ENCODE data around the gene SYT17.

Gene SYT17

GRCh38 chr16:19219836-19220235 lies 51.8 kb downstream of the SYT17 start:
- Histone ChIP-seq H3K4me2 (ENCODE audit: low read length) (no peak overlapping the region), H3K4me1 (ENCODE audit: insufficient read depth, low read length, severe bottlenecking) (no peaks in the 10 kb centered on the region), H3K9ac (ENCODE audit: low read length) (no peak overlapping the region), H2AFZ (ENCODE audit: low read length) (no peak overlapping the region), H3K9me2 (ENCODE audit: low read depth, low read length) (no peaks in the 10 kb centered on the region), H3K79me2 (ENCODE audit: insufficient read depth, low read length) (no peaks in the 10 kb centered on the region), H3K27me3 (ENCODE audit: insufficient read depth, low read length) (no peaks in the 10 kb centered on the region), H3K4me3 (ENCODE audit: low read depth, low read length, poor library complexity, severe bottlenecking) (no peak overlapping the region), H3K9me3 (ENCODE audit: low read length) (no peaks in the 10 kb centered on the region), H4K20me1 (ENCODE audit: insufficient read depth, low read length) (no peaks in the 10 kb centered on the region), H3K27ac (ENCODE audit: low read depth, low read length, poor library complexity, severe bottlenecking) (no peak overlapping the region), H3K36me3 (ENCODE audit: insufficient read depth, low read length) (no peaks in the 10 kb centered on the region), H3F3A (ENCODE audit: insufficient read depth, low read length) (no peaks in the 10 kb centered on the region)
- no peak for TF ChIP-seq CTCF (IDR thresholded peaks at IDR 0.05; ENCODE audit: low read length)
- TF ChIP-seq EZH2 (IDR thresholded peaks at IDR 0.05; ENCODE audit: borderline replicate concordance, low read length): no peak

- Histone ChIP-seq H3K9me2 (ENCODE audit: low read depth, low read length) (no peaks in the 10 kb centered on the region), H2AFZ (ENCODE audit: low read length) (no peak overlapping the region), H3K9ac (ENCODE audit: low read length) (no peak overlapping the region), H3K4me1 (ENCODE audit: insufficient read depth, low read length, severe bottlenecking) (no peaks in the 10 kb centered on the region), H3K79me2 (ENCODE audit: insufficient read depth, low read length) (no peaks in the 10 kb centered on the region), H4K20me1 (ENCODE audit: insufficient read depth, low read length) (no peaks in the 10 kb centered on the region), H3K4me2 (ENCODE audit: low read length) (no peak overlapping the region), H3K27ac (ENCODE audit: low read depth, low read length, poor library complexity, severe bottlenecking) (no peak overlapping the region), H3F3A (ENCODE audit: insufficient read depth, low read length) (no peaks in the 10 kb centered on the region), H3K27me3 (ENCODE audit: insufficient read depth, low read length) (no peaks in the 10 kb centered on the region), H3K4me3 (ENCODE audit: low read depth, low read length, poor library complexity, severe bottlenecking) (no peak overlapping the region), H3K9me3 (ENCODE audit: low read length) (no peaks in the 10 kb centered on the region), H3K36me3 (ENCODE audit: insufficient read depth, low read length) (peaks cover 5% of the 10 kb centered on the region; the same call in 1 of the 2 replicates)
- TF ChIP-seq CTCF (IDR thresholded peaks at IDR 0.05; ENCODE audit: low read length) (peak; percentile 81), EZH2 (IDR thresholded peaks at IDR 0.05; ENCODE audit: borderline replicate concordance, low read length) (no peak)
Observed at GRCh38 chr16:19223235-19224170, 55.5 kb downstream of the SYT17 start.

GRCh38 chr16:19225651-19226050 lies 57.6 kb downstream of the SYT17 start:
- H3K9ac ChIP-seq (ENCODE audit: low read length): no peak overlapping the region

More at GRCh38 chr16:19225651-19226050, 57.6 kb downstream of the SYT17 start:
- Histone ChIP-seq H3K9me3 (ENCODE audit: low read length) (no peaks in the 10 kb centered on the region), H3K27ac (ENCODE audit: low read depth, low read length, poor library complexity, severe bottlenecking) (no peak overlapping the region), H4K20me1 (ENCODE audit: insufficient read depth, low read length) (no peaks in the 10 kb centered on the region), H3K27me3 (ENCODE audit: insufficient read depth, low read length) (no peaks in the 10 kb centered on the region), H3K4me2 (ENCODE audit: low read length) (no peak overlapping the region), H3K9me2 (ENCODE audit: low read depth, low read length) (no peaks in the 10 kb centered on the region), H3K79me2 (ENCODE audit: insufficient read depth, low read length) (no peaks in the 10 kb centered on the region), H3K4me3 (ENCODE audit: low read depth, low read length, poor library complexity, severe bottlenecking) (no peak overlapping the region), H2AFZ (ENCODE audit: low read length) (no peak overlapping the region), H3K36me3 (ENCODE audit: insufficient read depth, low read length) (peaks cover 5% of the 10 kb centered on the region; the same call in 1 of the 2 replicates), H3K4me1 (ENCODE audit: insufficient read depth, low read length, severe bottlenecking) (no peaks in the 10 kb centered on the region), H3F3A (ENCODE audit: insufficient read depth, low read length) (no peaks in the 10 kb centered on the region)
- no peak for TF ChIP-seq CTCF (IDR thresholded peaks at IDR 0.05; ENCODE audit: low read length)
- no peak for TF ChIP-seq EZH2 (IDR thresholded peaks at IDR 0.05; ENCODE audit: borderline replicate concordance, low read length)

Measured in OCI-LY1 (cell line).